EH (cell line): Measurements from ENCODE around the gene FMN1.
A peak's percentile ranks its signal among the peaks of the same experiment; 100 is the strongest.

Source experiments
- DNase-seq: peaks from one replicate; pipeline ENCODE4 v3.0.0-alpha.2; 2015; ENCODE audit warnings: low read depth

Gene FMN1

GRCh38 chr15:32718821-32719716, 475.4 kb downstream of the FMN1 start:
- peak; percentile 42 for DNase-seq

GRCh38 chr15:32718227-32718820, 476.2 kb downstream of the FMN1 start:
- peak; percentile 51 for DNase-seq

- peak; percentile 89 for DNase-seq
Observed at GRCh38 chr15:32717426-32718226, 476.9 kb downstream of the FMN1 start, which contains the start of gene GREM1. TSS of gene GREM1 (plus strand) at chr15:32718004. CDS start at chr15:32730691, 12,687 bp downstream.

GRCh38 chr15:32716915-32717425, 477.5 kb downstream of the FMN1 start:
- DNase-seq, result no peak

GRCh38 chr15:32716216-32716914, 478.1 kb downstream of the FMN1 start:
- no peak for DNase-seq
